LHCN-M2 (cell line): ENCODE results near the gene EFNB1. TPM values are rescaled to one million over a fixed set of nuclear protein-coding genes. Genes with fewer than 3 reads are reported as not detected.

Experiments used
- DNase-seq: peaks from one replicate; pipeline ENCODE4 v3.0.0-alpha.2; 2012; ENCODE audit warnings: low read depth
- total RNA-seq: library from RNA; depleted of rRNA; stranded (reverse); fragments of >200 nt; gene quantifications from 2 replicates; pipeline ENCODE4 v1.2.3, GENCODE V29; 2014

The EFNB1 gene
- total RNA-seq, 1 experiment from 2014 or later, result 7.5 TPM

- DNase-seq, result peak; percentile 63
These were observed 785 bp upstream of the EFNB1 start for GRCh38 chrX:68827848-68828624.

GRCh38 chrX:68829582-68830418, 979 bp downstream of the EFNB1 start:
- peak; percentile 10 for DNase-seq

DNA sequence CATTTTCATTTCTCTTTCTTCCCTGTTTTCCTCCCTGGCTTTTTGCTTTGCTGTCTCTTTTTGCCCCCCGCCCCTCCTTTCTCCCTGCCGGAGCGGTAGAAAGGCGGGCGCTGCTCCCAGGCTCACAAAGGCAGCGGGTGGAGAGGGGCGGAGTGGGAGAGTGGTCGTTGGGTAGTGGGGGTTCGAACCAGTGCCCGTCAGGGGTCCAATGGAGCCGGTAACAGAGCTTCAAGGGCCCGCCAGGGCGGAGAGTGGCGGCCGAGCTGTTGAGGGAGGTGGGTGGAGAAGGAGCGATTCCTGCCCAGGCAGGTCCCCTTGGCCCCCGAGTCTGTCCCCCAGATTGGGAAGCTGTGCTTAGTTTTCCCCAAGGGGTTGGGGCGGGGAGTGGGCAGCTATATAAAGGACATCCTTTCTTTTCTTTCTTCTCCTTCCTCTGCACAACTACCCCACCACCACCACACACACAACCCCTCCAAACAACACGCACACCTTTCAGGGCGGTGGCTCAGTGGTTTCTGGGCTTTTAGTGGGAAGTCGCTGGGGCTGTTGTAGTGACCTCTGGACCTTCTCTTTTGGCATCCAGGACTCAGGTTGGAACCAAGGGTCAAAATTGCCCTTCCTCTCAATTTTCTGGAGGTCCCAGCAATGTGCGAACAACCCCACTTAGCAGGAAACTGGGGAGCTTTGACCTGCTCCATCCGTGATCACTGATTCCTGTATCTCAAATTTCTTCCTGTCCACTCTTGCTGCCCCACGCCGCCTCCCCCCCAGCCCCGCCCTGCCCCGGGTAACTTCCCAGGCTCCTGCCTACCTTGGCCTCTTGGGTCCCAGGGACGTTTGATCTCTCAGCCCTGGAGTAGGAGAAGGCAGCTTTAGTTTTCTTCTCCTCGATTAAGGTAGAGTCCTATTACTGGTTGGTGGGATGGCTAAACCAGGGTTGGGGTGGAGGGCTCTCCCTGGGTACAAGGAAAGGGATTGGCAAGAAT, 1.9 kb downstream of the EFNB1 start:
- DNase-seq, result no peak

- no peak for DNase-seq
These were observed 2.7 kb downstream of the EFNB1 start for GRCh38 chrX:68831405-68832100.

- peak; percentile 49 for DNase-seq
These were observed 3.2 kb downstream of the EFNB1 start for GRCh38 chrX:68832101-68832416.

DNA sequence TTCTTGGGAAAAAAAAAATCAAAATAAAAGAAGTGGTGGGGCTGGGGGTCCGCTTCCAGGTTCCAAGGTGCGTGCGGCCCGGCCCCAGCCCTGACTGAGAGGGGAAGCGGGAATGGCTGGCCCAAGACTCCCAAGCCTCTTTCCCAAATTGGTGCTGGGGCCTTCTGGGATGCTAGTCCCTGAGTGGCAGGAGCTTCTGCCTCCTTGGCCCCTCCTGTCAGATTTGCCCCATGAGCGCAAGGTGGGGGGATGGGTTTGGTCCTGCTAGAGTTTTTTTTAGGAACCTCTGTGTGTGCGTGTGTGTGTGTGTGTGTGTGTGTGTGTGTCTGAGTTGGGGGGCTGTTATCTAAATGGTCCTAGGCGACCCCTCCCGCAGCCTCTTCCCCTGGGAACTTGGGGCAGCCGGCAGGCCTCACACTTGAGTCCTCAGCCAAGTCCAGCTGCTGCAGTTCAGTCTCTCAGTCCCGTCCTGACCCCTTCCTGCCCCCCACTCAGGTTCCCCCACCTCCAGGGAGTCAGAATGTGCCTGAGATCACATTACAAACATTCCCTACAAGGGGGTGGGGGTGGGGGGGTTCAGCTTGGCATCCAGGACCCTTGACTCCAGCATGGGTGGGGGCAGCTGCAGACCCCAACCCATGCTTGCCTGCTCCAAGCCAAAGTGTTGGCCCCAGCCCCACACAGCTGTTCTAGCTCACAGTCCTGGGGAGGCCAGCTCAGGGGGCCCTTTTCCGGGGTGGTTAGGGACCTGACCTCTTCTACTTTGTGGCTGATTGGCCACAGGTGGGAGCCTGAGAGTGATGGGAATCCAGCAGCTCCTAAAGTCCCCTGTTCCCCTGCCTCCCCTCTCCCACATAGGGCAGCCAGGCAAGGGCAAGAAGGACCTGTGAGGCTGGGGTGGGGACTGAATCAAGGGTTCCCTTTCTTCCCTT, 4.0 kb downstream of the EFNB1 start:
- DNase-seq, result peak; percentile 4

DNA sequence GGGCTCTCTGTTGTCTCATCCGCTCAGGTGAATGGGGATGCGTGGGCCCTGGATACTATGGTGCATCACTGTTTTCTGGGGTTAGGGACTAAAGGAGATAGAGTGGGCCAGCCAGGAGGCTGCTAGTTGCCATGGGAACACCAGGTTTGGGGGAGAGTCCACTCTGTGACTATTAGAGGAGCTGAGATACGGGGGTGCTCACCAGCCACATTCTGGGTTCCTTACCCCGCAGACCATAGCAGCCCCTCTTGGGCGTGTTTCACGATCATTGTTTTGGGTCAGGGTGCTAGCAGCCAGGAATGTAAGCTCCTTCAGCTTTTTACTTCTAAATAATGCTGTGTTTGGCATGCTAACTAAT, 4.6 kb downstream of the EFNB1 start:
- DNase-seq, result no peak

DNA sequence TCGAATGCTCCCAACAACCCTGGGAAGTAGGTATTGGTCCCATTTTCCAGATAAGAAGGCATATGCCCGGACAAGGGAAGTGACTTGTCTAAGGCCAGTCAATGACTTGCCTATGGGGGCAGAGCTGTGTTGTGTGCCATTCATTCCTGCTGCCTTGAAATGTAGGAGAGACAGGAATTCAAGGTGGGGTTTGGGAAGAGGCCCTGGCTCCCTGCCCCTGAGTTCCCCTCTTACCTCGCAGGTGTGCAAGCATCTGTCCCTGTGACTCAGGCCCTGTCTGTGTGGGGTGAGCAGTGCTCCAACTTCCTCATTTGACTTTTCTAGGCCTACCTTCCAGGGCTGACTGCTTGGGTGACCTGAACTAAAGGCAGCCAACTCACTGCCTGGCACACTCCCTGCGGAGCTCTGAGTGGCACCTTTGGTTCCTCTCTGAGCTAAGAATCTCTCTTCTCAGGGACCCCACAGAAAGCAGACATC, 5.1 kb downstream of the EFNB1 start:
- DNase-seq, result no peak

GRCh38 chrX:68834371-68835103, 5.7 kb downstream of the EFNB1 start:
- no peak for DNase-seq

GRCh38 chrX:68835104-68835442, 6.3 kb downstream of the EFNB1 start:
- DNase-seq, result no peak

DNA sequence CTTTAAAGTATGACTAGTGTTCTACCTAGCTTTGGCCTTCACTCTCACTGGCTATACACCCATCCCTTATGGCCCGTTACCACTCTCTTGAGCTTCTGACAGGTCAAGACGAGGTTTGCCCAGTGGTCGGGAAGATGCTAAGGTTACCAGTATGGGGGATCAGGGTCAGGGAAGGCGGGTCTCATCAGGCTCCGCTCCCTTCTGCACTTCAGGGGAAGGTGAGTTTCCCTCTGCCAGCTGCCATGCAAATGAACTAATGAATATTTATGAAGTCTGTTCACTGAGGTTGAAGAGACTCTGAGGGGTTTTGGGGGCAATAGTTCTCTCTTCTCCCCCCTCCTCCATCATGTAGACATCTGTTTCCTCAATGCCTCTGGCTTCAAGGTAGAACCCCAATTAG, 6.6 kb downstream of the EFNB1 start:
- DNase-seq, result no peak

- DNase-seq, result no peak
These were observed 8.3 kb downstream of the EFNB1 start for GRCh38 chrX:68837119-68837518.

DNA sequence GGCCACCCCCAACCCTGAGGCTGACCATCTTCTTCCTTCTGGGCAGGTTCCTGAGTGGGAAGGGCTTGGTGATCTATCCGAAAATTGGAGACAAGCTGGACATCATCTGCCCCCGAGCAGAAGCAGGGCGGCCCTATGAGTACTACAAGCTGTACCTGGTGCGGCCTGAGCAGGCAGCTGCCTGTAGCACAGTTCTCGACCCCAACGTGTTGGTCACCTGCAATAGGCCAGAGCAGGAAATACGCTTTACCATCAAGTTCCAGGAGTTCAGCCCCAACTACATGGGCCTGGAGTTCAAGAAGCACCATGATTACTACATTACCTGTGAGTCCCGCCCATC, 9.7 kb downstream of the EFNB1 start:
- no peak for DNase-seq

DNA sequence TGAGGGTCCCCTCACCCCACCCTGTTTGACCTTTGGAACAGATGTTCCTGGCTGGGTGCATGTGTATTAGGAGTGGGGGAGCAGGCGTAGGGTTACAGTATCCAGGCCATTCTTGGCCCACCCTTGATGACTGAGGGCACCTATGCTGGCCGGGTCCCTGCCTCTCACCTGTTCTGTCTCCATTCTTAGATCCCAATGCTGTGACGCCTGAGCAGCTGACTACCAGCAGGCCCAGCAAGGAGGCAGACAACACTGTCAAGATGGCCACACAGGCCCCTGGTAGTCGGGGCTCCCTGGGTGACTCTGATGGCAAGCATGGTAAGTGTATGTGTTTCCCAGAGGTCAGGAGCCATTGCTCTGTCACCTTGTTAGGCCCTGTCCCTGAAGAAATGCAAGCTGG, 10.9 kb downstream of the EFNB1 start:
- DNase-seq, result no peak

DNA sequence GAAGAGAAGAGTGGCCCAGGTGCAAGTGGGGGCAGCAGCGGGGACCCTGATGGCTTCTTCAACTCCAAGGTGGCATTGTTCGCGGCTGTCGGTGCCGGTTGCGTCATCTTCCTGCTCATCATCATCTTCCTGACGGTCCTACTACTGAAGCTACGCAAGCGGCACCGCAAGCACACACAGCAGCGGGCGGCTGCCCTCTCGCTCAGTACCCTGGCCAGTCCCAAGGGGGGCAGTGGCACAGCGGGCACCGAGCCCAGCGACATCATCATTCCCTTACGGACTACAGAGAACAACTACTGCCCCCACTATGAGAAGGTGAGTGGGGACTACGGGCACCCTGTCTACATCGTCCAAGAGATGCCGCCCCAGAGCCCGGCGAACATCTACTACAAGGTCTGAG, 11.4 kb downstream of the EFNB1 start:
- no peak for DNase-seq

- no peak for DNase-seq
These were observed 12.6 kb downstream of the EFNB1 start for GRCh38 chrX:68841251-68842049.

DNA sequence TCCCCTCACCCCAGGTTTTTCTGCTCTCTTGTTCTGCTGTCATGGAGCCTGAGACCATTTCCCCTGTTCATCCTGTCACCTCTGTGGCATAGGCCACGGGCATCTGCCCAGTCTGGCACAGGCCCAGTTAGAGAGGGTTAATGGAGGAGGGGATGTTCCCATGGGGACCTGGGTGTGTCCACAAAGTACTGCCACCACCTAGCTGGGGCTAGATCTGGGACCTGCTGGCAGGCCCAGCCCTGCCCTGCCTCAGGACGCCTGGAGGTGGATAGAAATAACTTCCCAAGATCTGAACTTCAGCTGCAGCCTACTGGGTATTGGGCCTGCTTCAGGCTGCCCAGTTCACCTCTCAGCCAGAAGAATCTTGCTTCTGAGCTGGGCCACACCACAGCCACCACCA, 13.5 kb downstream of the EFNB1 start:
- no peak for DNase-seq

DNA sequence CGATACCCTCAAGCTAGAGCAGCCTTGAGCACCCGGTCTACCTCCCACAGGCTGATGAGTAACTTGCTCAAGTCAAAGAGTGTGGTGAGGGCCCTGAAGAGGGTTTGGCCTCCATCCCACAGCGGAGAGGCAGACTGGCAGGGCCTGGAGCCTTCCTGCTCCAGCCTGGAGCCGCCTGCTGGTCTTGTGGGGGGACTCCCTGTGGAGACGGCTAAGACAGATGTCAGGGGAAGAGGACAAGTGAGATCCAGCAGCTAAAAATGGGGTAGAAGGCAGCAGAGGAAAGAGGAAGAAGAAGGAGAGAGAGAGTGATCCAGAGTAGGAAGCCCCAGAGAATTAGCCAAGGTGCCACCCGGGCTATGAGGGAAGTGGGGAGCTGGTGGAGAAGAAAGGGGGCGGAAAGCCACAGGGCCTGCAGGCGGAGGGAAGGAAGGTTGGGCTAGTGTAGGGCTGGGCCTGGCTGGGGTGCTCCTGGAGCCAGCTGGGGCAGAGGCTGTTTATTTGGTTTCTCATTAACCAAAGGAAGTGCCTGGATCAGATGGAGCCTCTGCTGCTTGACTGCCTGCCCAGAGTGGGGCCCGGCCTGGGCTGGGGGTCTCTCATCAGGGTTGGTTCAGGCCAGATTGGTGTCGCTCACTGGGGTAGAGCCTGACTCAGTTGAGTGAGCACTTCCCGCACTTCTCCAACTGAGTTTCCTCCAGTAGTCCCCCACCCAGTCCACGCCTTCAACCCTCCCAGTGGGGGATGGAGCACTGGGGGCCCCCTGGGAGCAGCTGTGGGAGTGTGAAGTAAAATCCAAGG, 14.2 kb downstream of the EFNB1 start:
- DNase-seq, result no peak
